Activated CD4-positive, alpha-beta T cell treated with anti-CD3 and anti-CD28 coated beads for 4 hours (primary cell): Measurements from ENCODE around the gene SKP2.
"Not testable (repeated sequence)": the region's sequence is repeated elsewhere in the genome, so short reads cannot be mapped to it uniquely, and the experiment has no call there.

Source experiments
- DNase-seq, 2 donors: peaks; one replicate each; pipeline ENCODE4 v3.0.0-alpha.2; 2020

SKP2 gene

DNA sequence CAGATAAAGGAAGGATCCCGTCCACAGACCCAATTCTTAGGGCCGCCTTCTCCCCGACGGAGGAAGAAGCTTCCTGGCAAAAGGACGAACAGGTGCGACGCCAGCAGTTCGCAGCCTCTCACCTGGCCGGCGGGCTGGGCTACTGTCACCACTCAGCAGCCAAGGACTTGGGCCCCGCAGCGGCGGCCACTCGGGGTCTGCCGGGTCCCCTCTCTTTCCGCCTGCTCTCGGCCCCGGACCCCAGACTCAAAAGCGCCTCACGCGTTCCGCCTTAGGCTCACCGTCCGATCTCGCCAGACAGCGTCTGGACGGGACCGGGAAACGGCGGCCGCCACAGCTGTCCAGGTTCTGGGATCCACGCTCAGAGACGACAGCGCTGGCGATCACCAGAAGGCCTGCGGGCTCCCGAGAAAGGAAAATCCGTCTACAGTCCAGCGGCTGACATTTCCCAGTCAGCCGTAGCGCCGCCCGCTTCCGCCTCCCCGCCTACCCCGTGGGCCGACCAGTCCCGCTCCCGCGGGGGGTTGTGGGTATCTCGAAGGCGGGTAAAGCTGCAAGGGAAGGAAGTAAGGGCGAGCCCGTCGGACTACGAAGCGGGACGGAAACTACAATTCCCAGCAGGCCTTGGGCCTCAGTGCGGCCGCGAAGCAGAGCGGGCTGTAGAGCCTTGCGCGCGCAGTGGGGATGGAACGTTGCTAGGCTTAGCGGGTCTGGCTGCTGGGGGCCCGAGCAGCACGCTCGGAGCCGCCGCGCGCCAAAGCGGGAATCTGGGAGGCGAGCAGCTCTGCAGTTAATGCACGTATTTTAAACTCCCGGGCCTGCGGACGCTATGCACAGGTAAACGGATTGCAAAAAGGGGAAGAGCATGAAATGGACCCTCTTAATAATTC, at the start of gene SKP2, which contains the start of gene LMBRD2:
TSS of gene SKP2 (plus strand) at position 678 of the 890 bp plus-strand sequence. CDS start at position 830, 152 bp downstream.
TSS of gene LMBRD2 (minus strand) at position 454 of the 890 bp plus-strand sequence. CDS start 8,538 bp downstream, outside the sequence.
- DNase-seq: peak; percentile 94 to 96

DNA sequence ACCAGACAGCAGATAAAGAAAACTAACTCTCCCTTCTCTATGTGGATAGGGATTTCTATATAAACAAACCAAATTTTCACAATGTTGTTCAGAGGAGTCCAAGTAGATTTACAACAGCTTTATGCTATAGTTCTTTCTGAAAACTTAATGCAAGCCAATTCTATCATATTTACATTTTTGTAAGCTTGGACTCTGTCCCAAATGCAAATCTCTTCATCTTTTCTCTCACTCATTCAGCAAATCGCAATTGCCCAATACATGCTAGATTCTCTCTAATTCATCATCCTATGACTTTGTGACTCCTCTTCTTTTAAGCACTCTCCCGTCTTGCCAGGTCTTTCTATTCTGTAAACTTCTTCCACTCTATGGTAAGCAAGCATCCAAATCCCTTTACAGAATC, 46.1 kb upstream of the SKP2 start:
- no peak for DNase-seq

DNA sequence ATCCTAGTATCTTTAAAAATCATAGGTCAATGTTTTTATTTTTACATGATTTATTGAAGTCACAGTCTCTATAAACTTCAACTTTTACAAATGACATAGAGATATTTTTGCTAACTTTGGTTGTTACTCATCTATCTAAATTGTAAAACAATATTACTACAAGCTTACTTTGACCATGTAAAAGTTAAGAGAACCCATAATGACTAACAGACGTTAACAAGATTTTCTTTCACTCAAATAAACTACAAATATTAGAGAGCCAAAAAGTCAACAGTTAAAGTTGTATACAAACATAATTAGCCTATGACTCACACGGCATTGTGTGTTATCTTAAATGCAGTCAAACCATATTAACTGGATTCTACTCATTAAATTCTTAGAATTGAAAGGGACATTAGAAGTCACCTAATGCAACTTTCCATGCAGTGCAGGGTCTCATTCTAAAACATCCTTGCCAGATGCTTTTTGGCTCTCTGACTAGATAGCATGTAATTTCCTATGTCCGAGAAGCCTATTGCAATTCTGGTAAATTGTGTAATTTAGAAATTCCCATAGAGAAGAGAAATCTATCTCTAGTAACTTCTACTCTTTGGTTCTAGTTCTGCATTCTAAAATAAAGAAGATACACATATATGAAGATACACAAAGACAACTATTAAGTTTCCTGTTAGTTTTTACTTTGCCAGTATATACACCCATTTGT, 43.0 kb upstream of the SKP2 start:
- DNase-seq: no peak

DNA sequence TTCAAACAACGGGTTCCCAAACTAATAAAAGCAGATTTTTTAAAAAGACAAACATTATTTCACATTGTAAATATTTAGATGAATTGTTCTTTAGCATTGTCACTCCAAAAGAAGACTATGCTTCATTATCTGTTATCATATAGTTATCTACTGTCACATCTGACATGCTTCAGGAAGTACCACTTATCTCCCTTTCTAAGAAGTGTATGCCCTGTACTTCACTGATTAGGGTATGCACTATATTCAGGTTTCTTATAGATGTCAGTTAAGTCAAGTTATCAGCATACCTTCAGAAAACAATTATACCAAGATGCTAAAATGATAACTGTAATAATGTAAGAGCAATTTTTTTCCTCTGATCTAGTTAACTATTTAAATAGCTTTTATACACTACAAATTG, 40.7 kb upstream of the SKP2 start:
- no peak for DNase-seq

DNA sequence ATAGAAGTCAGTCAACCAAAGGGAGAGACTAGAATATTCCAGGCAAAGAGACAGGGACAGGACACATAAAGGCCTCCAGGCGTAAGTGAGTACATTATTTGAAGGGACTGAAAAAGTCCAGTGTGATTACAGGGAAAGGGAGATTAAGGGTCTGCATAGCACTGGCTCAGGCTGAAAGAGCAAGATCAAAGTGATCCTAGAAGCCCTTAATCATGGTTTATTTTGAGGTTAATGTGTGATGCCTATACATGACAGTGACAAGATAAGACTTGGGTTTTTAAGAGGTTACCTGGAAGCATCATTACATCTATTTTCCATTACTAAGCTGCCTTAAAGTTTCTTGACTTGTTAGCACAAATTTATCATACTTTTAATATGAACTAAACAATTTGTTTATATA, 26.0 kb upstream of the SKP2 start:
- DNase-seq: no peak

DNA sequence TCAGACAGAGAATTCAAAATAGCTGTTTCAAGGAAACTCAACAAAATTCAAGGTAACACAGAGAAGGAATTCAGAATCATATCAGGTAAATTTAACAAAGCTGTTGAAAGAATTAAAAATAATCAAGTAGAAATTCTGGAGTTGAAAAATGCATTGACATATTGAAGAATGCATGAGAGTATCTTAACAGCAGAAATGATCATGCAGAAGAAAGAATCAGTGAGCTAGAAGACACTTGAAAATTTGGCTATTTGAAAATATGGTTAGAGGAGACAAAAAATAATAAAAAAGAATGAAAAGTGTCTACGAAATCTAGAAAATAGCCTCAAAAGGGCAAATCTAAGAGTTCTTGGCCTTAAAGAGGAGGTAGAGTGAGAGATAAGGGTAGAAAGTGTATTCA, 23.1 kb upstream of the SKP2 start:
- DNase-seq: no peak

DNA sequence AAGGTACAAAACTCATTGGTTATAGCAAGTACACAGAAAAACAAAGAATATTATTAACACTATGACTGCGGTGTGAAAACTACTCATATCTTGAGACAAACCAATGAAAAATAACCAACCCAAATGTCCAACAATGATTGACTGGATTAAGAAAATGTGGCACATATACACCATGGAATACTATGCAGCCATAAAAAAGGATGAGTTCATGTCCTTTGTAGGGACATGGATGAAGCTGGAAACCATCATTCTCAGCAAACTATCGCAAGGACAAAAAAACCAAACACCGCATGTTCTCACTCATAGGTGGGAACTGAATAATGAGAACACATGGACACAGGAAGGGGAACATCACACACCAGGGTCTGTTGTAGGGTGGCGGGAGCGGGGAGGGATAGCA, 22.2 kb upstream of the SKP2 start:
- not testable (repeated sequence) for DNase-seq

DNA sequence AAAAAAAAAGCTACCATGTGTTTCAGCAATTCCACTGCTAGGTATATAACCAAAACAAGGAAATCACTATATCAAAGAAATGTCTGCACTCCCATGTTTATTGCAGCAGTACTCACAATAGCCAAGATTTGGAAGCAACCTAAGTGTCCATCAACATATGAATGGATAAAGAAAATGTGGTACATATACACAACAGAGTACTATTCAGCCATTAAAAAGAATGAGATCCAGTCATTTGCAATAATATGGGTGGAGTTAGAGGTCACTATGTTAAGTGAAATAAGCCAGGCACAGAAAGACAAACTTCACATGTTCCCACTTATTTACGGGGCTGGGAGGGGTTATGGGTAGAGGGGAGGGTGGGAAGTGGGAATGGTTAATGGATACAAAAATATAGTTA, 18.9 kb upstream of the SKP2 start:
- DNase-seq: not testable (repeated sequence)

DNA sequence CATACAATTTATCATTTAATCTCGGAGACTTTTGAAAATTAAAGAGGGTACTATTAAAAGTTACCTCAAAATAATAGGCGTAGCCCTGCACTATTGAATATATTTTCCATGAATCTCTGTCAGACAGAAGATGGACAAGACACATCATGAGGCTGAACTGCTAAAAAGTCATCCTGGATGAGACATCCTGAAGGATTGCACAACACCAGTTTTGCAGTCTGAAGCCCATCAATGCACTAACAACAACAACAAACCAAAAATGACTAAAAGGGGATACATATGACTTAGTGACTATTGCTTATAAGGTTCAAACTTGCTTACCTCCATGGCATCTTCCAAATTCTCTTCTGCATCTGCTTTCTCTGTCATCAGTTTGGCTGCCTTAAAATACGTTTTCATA, 15.9 kb upstream of the SKP2 start:
- no peak for DNase-seq

DNA sequence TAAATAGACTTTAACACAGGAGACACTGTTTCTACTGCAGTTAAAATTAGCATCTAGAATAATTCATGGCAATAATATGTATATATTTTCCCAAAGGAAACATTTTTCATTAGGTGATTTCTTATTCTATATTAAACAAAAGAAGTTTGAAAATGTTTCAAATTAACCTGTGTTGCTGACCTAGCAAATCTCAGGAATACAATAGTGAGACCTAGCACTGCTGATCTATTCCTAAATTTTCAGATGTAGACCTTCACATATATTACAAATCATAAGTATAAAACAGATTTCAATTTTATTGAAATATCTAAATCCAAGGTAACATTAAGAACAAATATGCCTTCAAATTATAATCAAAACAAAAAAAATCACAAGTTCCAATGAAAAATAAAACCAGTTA, 15.3 kb upstream of the SKP2 start:
- no peak for DNase-seq

DNA sequence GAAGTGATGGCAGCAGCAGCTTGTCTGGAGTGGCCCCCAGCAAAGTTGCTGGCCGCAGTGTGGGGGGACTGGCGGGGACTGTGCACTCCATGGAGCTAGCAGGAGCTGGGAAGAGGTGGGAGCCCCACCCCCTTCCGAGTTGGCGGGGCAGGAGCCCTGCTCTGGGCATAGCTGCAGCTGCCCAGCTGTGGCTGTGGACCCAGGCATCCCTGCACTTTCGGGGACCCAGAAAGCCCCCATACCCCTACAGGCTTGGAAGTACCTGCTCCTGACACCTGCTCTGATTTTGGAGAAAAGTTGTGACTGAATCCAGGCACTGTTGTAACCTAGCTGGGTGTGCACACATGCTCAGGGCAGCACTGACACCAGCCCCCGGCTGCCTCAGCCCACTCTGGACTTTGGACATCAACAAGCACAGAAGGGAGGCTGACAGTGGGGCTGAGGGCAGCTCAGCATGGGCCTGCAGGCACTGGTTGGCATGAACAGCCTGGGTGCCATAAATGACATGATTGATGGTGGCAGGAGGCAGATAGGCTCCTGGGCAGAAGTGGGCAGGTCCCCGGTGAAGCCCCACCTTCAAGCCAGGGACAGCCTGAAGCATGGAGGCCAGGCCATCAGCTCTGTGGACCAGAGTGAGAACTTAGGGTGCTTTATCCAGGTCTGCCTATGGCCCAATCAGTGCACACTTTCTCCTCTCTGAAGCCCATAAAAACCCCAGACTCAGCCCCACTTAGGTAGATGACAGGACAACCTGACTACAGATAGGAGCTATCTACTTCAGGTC, 12.8 kb upstream of the SKP2 start:
- DNase-seq: no peak

DNA sequence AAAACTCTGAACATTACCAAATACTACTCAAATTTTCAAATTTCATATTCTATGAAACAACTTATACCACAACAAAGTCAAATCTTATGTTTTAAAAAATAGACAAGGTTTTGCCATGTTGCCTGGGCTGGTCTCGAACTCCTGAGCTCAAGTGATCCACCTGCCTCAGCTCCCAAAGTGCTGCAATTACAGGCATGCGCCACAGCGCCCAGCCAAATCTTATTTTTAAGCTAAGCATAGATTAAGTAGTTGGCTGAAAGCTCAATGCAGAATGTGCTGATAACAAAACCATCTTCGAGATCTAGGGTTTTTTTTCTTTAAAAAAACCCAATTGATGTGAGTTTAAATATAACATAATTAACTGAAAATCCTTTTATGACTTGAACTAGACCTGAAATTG, 6.6 kb upstream of the SKP2 start:
- no peak for DNase-seq

DNA sequence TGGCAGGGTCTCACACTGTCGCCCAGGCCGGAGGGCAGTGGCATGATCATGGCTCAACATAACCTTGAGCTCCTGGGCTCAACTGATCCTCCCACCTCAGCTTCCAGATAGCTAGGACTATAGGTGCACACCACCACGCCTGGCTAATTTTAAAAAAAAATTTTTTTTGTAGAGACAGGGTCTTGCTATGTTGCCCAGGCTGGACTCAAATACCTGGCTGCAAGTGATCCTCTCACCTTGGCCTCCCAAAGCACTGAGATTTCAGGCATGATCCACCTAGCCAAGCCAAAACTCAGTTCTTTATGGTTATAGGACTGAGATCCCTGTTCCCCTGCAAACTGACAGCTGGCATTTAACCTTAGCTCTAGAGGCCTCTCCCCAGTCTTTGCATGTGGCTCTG, 5.5 kb upstream of the SKP2 start:
- DNase-seq: no peak

DNA sequence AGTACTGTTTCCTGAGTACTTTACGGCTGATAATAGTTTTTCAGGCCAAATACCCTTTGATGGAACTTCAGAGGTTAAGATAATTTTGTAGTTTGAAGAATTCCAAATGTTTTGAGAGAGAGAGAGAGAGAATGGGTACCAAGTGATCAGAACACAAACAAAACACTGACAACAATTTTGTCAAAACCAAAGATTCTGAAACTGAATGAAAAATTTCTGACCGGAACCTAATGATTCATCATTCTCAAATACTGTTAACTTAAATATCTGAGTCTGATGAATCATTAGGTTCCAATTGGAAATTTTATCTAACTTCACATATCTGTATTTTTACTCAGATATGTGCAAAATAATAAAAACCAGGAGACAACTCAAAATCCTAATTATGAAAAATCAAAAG, 4.2 kb upstream of the SKP2 start:
- DNase-seq: no peak

DNA sequence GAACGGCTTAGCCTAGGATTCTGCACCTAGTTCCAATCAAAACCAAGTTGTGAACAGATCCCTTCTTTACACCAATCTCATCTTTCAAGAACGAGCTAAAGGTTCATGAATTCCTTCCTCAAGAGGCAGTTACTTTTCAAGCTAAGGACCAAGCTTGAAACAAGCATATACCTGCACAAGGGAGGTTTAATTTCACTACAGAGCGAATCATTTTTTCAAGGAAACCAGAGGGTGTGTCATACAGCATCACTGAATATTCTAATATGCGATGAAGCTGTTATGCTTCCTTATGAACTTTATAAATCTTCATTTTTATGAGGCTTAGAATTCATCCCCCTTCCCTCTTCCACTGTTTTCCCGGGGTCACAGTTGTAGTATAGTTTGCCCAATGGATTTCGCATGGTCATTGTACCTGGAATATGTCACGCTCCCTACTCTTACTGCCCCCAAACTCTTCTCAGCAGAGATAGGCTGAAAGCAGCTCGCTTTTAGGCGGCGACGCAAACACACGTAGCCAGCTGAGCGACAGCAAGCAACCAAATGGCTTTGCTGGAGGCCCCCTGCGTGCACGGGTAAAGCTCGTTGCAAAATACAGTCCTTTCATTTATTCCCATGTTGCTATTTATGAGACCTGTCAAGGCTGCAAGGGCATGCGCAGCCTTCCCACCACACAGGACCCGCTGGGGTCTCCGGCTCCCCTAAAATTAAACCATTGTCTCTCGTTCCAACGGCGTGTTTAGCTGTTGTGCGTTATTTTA, 1.1 kb upstream of the SKP2 start:
- DNase-seq: peak; percentile 9

DNA sequence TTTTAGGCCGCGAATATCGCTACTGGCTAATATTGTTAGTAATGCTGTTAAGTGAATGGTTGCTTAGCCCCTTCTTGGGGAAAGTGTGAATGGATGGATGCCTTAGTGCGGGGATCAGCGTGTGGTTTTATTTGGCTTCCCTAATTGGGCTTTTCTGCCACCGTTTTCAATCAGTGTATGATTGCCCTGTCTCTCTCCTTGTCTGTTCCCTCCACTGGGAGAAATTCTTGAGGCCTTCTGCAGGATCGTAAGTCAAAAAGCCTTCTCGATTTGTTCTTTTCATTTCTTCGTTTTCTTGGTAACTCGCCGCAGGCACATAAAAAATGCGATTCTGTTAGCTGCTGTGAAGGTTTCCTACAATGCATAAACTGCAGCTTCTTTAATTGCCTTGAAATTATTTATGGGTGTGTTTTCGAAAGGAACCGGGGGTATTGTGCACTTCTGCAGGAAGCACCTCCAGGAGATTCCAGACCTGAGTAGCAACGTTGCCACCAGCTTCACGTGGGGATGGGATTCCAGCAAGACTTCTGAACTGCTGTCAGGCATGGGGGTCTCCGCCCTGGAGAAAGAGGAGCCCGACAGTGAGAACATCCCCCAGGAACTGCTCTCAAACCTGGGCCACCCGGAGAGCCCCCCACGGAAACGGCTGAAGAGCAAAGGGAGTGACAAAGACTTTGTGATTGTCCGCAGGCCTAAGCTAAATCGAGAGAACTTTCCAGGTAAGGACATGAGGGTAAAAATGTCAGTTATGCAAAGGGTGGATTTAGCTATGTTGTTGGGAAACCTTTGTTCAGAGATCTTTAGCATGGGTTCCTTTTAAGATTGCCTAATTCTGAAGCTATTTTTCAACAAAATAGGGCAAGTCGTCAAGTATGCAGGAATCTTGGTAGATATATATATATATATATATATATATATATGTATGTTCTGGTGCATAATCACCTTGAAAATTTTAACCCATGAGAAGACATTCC, 700 bp downstream of the SKP2 start:
- DNase-seq: no peak

DNA sequence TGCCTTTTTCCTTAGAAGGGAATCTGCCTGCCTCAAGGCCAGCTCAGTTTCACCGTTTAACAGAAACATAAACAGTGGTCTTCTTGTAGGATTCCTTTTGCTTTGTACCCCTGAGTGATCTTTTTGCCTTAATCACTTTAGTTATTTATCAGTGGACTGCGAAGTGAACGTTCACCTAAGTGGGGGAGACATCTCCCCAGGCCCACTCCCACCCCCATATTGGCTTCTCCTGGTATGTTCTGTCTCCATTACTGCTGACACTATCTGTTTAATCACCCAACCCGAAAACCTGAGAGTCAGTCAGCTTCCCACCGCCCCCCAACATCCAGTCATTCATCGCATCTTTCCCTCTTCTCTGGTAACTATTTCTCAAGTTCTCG, 1.4 kb downstream of the SKP2 start:
- DNase-seq: no peak

DNA sequence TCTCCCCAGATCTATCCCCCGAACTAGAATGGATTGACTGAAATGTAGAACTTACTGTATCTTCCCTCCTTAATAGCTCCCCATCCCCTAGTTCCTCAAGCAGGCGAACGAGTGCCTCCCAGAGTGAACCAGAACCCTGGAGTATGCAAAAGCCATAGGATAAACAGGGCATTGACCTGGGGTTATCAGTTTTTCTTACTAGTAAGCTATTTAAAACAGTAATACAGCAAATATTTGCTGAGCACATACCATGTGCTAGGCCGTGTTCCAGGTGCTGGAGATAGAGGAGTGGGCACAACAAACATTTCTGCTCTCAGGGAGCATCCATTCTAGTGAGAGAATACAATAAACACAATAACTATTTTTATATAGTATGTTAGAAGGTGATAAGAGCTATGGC, 1.8 kb downstream of the SKP2 start:
- no peak for DNase-seq

DNA sequence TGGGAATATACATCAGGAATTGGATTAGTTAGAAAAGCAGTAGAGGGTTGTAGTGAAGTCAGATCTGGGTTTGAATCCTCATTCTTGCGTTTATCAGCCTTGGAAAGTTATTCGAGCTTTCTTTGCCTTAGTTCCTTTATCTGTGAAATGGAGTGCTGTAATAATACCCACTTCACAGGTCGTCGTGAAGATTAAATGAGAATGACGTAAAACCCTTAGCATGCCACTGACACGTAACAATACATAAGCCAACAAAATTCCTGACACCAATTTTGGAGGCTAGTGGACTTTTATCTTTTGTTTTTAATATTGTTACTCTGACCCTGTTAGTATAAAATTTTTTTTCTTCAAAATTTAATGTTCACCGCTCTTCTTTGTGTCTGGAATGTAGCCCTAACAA, 3.4 kb downstream of the SKP2 start:
- no peak for DNase-seq

DNA sequence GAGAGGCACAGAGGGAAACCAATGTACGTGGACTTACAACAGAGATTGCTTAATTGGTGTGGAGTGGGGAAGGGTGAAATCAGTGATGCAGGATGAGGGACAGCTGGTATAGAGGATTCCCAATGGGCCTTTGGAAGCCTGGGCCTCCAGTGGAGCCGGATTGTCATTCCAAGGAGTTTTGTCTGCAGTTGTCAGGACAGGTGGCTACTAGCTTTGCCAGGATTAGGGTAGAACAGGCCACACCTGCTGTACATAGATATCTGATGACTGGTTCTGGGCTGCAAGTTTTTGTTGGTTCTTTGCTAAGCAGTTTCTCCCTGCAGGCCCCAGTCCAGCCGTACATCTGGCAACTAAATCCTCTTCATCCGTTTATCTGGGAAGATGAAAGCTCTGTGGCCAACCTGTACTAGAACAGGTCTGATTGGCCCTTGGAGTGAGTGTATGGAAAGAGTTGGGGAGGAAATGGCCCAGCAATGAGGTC, 4.2 kb downstream of the SKP2 start:
- no peak for DNase-seq

DNA sequence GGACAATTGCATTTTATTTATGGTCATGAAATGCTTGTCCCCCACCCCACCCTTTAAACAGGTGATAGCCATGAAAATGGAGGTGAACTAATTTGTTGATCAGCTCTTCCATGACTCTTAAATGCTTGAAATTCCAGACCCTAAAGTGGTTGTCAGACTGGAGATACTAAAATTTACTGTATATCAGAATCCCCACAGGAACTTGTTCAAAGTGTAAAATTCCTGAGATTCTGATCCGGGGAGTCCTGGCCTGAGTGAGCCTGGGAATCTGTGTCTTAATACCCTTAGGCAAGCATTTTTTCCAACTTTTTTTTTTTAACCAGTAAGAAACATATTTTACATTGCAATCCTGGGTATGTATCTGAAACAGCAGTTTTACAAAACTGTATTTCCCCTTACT, 4.7 kb downstream of the SKP2 start:
- no peak for DNase-seq
